GM21447 (cell line): ENCODE measurements around the gene PELI1.
A peak's percentile ranks its signal among the peaks of the same experiment; 100 is the strongest.

Experiments used
- ATAC-seq: cut with Tn5 transposase; IDR thresholded peaks from one replicate; pipeline ENCODE4 v1.9.1; 2021; ENCODE audit not compliant: unreplicated experiment

The PELI1 gene, protein sequence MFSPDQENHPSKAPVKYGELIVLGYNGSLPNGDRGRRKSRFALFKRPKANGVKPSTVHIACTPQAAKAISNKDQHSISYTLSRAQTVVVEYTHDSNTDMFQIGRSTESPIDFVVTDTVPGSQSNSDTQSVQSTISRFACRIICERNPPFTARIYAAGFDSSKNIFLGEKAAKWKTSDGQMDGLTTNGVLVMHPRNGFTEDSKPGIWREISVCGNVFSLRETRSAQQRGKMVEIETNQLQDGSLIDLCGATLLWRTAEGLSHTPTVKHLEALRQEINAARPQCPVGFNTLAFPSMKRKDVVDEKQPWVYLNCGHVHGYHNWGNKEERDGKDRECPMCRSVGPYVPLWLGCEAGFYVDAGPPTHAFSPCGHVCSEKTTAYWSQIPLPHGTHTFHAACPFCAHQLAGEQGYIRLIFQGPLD

DNA sequence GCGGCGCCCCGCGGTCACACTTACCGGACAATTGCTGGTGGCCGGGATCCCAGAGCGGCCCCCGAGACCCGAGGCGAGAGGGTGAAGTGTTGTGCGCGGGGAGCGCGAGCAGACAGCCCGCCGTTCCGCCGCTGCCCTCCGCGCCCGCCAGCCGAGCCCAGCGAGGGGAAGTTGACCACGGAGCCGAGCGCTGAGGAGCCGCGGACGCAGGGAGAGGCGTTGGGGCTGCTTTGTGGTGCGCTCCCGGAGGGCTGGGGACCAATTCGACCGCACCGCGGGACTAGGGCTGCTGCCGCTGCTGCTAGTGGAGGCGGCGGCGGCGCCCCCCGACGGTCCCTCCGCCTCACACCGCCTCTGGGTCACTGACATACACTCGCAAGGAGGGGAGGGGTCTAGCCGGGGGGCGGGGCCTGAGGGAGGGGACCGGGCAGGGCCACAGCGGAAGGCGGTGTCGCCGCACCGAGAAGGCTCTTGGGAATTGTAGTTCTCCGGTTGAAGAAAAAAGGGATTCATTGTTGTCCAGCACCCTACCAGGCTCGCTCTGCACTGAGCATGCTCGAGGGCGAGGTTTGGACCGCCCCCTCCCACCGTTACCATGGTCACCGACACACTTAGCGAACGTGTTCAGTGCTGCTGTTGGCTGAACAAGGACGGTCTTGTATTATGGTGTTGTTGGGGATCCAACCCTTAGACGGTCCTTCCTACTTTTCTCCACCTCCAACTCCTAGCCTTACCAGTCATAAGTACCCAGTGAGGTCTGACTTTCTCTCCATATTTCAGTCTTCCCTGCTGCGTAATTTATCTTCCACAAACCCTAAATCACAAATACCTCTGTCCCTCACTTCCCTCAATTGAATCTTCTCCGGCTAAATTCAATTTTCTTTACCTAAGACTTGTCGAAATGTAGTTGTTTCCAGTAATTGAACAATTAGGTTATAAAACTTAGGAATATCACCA, at the start of gene PELI1:
PELI1 (minus strand) TSS at position 364 of the 957 bp plus-strand sequence. CDS start 36,110 bp downstream, outside the sequence.
- peak; percentile 85 for ATAC-seq

DNA sequence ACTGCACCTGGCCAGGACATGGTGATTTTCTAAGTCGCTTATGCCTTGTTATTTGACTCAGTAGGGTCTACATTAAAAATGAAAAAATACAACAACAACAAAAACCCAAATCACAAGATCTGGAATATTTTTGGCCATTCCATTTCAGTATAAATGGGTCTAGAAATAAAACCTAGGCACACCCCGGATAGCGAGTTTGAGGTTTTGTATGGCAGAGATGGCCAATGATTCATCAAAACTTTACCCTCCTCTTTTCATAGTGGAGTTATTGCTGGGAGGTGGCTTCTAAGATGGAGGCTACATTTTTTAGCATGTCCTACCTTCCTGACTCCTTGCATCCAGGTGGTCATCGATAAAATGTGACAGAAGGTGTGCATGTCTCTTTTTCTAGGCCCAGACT, 49.3 kb upstream of the PELI1 start:
- ATAC-seq, result no peak

DNA sequence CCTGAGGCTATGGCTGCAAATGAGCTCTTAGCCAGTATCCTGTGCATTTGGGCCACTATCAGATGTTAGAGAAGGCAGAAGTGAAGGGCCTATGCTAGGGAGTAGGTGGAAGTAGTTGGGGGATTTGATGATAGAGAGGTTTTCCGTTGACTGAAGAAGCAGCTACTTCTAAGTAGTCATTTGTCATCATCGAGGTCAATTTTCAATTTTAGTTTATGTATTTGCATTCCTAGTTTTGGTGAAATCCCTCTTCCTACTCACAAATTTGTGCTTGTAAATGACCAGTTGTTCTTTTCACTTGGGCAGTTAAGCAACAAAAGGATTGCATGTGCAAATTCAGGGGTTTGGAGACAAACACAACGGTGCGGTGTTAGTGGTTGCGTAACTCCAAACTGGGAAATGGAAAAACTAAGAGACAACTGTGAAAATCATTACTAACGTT, 48.5 kb upstream of the PELI1 start:
- ATAC-seq, result no peak

DNA sequence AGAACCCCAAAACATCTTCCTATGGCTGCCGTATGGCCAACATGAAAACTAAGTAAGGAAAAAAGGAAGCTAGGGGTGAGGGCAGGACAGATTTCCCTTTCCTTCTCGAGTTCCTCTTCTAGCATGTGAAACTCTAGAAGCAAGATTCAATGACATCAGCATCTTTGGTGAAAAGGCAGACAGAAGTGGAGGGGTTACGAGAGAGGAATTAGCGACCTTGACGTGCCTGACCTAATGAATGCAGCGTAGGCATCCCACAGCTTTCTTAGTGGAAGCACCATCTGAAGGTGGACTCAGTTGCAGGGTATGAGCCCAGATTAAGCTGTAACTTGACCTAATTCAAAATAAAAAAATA, 47.9 kb upstream of the PELI1 start:
- no peak for ATAC-seq

DNA sequence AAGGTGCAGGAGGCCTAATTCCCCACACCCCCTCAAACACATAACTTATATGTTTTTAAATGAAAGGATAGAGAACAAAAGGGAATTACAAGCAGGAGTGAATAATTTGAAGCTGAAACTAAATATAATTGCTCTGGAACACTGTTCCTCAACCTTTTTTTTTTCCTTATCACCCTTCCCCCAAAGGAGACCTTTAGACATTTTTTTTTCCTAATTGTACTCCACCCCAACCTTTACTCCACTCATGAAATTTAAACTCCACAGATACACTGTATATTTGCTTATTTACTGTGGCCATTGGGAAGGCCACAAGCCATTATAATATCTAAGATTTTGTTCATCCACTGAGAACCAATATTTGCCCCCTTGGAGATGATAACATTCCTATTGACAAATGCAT, 45.4 kb upstream of the PELI1 start:
- ATAC-seq, result no peak

DNA sequence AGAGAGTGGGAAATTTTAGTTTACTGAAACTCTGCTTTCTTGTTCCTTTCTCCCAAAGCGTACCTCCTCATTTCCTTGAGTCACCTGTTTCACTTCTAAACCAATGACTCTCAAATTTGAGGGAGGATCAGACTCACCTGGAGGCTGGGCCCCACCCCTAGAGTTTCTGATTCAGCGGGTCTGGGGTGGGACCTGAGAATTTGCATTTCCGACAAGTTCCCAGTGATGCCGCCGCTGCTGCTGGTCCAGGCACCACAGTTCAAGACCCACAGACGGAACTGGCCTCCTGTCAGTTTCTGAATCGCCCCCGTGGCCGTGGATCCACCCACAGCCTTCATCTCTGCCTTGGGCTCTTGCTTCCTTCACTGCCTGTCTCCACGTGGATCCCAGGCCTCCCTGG, 44.9 kb upstream of the PELI1 start:
- no peak for ATAC-seq

DNA sequence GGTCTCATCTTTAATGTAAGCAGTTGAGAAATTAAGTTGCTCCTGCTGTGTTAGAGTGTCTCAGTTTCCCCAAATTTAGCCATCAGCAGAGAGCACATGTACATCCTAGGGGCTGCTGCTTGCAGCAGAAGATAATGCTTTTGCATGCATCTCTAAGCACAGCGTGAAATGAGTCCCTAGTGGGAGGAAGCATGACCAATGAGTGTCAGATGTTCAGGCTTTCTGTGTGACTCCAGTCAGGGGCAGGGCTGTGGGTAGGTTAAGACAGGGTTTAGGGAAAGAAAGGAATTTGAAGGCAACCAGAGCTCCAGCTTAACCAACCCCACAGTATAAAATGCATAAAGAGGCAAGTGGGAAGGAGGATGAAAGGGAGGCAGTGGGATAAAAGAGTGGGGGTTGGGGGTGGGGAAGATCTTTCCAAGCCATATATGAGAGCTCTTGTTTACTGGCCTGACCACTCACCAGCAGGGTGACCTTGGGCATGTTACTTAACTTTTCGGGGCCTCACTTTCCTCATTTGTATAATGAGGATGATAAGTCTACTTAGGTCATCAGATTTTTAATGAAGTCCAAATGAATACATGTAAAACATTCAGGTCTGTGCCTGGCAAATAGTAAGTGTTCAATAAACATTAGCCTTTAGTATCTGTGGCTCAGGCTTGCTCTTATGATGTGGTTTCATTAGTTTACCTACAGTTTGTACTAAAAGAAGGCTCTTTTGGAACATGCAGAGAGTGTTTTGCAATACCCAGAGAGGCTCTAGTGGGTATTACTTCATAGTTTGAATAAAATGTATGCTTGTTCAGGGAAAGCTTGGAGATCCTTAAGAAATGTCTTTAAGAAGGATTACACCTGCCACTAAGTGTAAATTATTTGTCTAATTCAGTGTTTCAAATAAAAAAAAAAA, 42.7 kb upstream of the PELI1 start:
- ATAC-seq, result no peak

DNA sequence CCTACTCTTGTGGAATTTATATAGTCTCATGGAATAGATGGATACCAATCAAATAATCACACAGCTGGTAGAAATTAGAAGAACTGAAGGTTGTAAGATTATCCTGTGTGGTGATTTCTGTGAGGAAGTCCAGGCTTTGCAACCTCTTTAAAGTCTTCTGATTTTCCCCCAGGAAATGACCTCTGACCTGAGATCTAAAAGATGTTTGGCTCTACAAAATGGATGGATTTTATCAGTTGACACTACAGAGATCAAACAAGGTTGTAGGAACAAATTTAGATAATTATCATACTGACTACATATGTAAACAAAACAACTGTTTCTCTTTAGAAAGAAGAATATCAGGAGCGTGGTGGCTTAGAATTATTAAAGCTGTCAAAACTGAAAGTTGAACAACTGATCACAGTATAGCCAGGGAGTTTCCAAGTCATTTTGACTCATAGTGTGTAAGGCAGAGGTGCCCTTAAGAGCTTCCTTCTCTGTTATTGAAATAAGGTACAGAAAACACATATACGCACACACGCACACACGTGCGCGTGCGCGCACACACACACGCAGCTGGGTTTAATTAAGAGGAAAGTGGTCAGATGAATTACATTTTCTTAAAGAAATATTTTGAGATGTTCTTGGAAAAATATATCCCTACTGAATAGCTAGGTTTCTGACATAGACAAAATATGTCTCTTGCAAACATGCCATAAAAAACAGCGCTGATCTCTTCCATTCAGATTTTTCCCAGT, 35.5 kb upstream of the PELI1 start:
- peak; percentile 89 for ATAC-seq

DNA sequence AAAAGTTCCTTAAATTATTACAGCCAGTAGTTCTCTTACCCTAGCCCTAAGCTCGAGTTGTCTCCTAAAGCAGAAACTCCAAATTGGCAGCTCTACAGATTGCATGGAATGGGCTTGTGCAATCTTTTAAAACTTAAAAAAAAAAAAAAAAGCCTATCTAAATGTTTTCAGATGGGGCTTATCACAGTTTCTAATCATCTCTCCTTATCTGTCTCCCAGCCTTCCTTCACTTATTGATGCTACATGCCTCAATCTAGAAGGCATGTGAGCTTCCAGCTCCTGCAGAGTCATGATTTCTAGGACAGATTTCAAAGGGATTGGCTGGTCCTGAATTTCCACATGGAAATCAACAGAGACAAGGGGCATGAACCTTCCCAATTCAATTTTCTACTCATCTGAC, 33.1 kb upstream of the PELI1 start:
- no peak for ATAC-seq

DNA sequence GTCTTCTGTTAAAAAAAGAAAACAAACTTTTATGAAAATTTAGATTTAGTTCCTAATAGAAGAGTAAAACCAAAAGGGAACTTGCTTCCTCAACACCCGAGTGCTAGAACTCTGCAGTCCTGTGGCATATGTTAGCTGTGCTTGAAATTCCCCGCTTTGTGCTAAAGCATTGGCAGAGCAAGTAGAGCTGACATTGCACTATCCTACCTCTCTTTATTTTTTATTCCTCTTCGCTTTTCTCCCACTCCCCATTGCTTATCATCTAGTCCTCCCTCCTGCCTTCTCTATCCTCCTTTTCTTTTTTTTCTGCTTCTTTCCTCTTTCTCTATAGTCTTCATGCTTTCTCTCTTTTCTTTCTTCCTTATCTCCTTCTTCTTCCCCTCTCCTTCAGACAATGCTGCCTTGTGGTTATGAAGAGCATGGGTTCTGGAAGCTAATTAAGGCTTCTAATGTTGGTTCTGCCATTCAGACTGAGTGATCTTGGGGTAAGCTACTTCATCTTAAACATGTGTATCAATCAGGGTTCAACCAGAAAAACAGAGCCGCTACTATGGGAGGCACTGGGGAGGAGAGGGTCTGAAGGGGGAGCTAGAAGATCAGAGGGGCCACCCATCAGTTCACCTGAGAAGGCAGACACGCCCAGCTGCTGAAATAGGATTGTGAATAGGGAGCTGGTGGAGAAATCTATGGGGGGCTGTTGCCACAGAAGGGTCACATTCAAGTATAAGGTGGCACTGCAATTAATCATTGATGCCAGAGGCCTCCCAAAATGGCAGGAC, 31.4 kb upstream of the PELI1 start:
- ATAC-seq, result no peak

DNA sequence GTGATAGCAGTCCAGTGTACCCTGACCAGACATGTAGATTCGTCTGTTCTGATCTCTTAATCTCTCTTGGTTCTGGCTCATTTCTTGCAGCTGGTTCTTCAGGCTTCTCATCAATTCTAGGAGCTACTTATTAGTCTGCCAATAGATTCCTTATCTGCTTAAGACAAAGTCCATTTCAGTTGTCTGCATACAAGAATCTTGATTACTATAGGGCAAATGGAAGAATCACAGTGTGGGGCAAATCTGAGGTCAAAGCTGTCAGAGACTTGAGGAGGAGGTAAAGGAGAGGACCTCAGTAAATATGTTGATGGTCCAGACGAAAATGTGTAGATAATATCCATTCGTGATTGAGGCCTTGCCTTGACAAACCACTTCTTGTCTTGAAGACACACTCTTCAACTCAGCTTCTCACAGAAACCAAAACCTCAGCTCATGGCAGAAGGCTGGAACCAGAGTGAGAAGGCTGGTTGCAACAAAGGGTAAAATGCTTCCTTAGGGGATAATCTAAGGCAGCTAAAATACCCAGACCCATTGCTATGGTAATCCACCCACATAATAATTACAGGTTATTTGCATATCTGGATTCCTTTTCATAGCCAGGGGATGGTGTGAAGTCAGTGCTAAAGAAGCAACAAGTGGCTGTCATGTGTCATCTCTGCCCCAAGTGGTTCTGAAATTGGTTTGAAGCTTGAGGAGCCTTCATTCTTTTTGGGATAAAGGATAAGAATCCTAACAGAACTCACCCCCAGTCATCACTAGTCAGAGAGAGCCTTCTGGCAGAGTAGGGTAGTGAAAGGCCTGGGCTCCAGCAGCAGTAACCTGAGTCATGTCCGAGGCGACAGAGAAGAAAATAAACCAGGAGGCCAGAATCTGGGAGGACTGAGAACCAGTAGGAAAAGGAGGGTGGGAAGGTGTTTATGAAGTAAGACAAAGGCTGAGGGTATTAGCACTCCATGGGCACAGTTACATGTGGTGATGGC, 29.2 kb upstream of the PELI1 start:
- ATAC-seq, result no peak

DNA sequence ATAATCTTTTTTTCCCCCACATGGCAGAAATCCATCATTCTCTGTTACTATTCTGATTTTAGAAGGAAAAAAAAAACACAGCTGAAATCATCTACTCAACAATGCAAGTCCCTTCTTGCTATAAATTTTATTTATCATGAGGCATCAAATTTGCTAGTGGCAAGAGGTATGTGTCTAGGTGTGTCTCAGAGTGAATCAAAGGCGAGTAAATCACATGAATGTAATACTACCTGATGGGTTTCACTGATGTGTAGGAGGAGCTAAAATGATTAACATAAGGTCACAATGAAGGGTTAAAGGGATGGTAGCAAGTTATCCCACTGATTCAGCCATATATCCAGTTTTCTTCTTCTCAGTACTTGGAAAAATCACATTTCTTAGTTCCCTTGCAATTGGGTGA, 24.5 kb upstream of the PELI1 start:
- ATAC-seq, result no peak

DNA sequence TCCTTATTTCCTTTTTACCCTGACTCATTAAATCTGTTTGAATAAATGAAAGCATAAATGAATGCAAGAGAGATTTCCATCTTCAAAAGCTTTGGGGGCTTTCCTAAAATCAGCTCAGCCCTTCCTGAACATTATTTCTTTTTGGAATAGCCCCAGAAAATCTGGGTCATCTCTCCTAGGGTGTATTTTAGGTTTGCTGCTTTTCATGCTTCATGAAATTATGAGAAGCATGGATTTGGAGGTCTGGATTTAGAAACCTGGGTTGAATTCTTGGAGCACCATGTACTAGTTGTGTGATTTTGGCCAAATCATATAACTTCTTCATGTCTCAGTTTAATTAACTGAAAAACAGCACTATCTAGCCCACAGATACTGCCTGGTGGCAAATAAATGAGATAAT, 24.0 kb upstream of the PELI1 start:
- no peak for ATAC-seq

DNA sequence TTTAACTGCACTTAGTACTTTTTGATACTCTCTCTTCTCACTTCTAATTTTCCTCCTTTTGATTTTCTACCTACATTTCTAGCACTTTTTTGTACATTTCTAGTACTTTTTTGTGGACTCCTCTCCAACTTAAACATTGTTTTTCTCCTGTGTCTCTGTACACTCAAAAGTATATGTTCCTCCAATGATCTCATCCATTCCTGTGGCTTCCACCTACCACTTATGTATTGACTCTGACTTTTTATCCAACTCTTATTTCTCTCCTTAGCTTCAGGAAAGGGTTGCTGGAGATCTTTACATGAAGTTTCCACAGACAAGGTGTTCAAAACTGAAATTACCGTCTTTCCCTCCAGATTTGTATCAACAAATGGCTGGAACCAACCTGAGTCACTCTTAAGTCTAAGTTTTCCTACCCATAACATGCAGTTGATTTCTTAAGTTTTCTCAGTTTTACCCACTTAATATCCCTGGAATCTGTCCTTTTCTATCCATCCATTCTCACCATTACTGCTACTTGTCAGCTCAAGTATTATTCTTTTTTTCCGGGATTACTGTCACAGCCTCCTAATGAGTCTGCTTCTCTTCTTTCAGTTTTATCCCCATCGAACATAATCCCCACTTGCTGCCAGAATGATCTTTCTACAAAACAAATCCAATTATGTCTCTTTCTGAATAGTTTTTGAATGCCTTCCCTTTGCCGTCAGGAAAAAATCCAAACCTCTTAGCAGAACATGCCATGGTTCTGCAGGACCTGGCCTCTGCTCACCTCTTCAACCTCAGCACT, 22.6 kb upstream of the PELI1 start:
- no peak for ATAC-seq

DNA sequence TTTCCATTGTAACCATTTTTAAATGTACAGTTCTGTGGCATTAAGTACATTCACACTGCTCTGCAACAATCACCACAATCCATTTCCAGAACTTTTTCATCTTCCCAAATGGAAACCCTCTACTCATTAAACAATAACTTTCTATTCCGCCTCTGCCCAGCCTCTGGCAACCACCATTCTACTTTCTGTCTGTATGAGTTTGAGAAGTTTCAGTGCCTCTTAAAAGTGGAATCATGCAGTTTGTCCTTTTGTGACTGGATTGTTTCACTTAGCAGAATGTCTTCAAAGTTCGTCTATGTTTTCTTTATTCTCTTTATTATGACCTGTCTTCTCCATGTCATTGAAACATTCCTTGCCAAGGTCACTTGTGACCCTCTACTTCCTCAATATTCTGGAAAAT, 22.0 kb upstream of the PELI1 start:
- no peak for ATAC-seq

DNA sequence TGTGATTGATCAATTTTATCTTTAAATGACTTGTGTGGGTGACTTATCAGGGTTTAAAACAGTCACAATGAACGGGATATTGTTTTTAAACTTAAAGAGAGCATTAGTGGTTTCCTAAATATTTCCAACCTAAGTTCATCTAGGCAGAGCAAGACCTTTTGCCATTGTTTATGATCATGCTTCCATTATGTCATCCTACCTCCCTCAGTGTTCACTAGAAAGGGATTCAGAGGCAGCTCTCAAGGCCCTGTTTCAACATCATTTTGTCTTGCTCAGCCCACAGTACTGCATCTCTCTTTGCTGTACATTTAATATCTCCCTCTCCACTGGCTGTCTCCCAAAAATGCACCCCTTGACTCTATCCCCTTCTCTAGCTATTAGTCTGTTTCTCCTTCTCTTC, 21.5 kb upstream of the PELI1 start:
- no peak for ATAC-seq

DNA sequence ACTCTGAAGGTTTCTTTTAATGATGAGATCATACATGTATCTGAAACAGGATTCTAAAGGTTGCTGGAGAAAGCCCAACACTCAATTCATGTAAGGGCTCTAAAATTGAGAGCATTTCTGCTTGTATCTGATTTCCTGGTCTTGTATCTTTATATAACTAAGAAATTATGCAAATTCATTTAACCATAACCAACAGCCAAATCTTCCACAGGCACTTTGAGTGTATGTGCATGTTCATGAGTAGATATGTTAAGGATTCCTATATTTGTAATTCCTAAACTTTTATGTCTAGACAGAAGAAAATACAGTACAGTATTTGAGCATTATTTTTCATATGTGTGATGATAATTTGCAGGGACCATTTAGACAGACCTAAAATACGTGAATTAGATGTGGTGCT, 20.4 kb upstream of the PELI1 start:
- ATAC-seq, result no peak

DNA sequence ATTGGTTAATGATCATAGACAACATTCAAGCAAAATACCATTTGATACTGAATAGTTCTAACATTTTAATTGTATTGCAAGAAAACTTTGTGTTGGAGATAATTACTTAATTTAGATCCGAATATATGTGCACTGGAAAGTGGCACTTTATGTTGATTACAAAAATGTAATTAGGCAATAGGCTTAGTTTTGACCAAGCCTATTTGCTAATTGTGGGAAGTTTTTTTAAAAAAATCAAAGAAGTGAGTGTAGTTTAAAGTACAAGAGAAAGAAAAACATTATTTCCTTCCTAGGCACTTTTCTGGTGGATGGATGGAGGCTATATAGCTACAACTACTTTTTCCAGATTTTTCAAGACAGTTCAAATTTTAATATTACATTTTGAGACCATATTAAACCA, 18.3 kb upstream of the PELI1 start:
- ATAC-seq, result no peak
